ENCODE measurements around the gene SULF2.

SULF2 gene

DNA sequence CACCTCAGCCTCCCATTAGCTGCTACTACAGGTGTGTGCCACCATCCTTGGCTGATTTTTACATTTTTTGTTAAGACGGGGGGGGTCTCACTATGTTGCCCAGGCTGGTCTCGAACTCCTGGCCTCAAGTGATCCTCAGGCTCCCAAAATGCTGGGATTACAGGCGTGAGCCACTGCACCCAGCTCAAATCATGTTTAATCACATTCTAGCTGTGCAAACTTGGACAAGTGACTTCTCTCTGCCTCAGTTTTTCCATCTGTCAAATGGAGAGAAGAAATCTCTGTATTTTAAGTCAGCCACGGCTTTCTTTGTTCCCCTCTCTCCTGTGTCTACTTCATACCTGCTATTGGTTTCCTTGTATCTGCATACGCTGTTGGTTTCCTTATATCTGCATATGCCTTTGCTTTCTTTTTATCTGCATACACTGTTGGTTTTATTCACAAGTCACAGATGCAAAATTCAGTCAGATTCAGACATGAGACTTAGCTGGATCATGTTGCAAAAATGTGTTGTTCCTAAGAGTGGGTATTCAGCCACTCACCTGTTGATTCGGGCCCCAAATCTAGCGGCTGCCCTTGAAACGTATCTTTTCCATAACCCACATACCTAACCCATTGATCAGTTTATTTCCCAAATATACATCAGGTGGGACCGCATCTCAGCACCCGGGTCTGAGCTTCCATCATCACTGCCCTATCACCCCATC, 30.2 kb downstream of the SULF2 start:
- Histone ChIP-seq H3K27me3 (ENCODE audit: low read depth) (no peaks in the 10 kb centered on the region), H3K4me1 (no peaks in the 10 kb centered on the region), H3K9me3 (no peaks in the 10 kb centered on the region), H3K4me3 (no peak overlapping the region), H3K36me3 (replicated peaks) (no peaks in the 10 kb centered on the region)
- no peak for DNase-seq (ENCODE audit: low spot score in 2 of 2)
- in situ Hi-C loops (cut with MboI; ENCODE audit: low sequenced_read_pairs): no loop called here

DNA sequence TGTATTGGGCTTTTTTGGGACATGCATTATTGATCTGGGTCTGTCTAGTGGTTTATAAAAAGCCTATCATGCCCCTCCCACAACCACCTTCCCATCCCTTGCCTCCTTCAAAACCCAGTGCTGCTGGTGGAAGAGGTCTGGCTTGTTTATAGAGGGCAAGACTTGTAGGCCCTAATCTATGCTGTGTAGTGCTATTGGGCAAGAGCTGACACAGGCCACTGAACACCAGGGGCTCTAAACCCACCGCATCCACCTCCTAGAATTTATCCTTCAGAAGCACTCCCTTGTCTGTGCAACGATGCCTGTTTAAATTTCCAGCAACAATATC, 30.9 kb downstream of the SULF2 start:
- Histone ChIP-seq H3K36me3 (replicated peaks) (no peaks in the 10 kb centered on the region), H3K9me3 (no peaks in the 10 kb centered on the region), H3K27me3 (ENCODE audit: low read depth) (no peaks in the 10 kb centered on the region), H3K4me3 (no peak overlapping the region), H3K4me1 (no peaks in the 10 kb centered on the region)
- in situ Hi-C loops (cut with MboI; ENCODE audit: low sequenced_read_pairs): no loop called here
- no peak for DNase-seq (ENCODE audit: low spot score in 2 of 2)

DNA sequence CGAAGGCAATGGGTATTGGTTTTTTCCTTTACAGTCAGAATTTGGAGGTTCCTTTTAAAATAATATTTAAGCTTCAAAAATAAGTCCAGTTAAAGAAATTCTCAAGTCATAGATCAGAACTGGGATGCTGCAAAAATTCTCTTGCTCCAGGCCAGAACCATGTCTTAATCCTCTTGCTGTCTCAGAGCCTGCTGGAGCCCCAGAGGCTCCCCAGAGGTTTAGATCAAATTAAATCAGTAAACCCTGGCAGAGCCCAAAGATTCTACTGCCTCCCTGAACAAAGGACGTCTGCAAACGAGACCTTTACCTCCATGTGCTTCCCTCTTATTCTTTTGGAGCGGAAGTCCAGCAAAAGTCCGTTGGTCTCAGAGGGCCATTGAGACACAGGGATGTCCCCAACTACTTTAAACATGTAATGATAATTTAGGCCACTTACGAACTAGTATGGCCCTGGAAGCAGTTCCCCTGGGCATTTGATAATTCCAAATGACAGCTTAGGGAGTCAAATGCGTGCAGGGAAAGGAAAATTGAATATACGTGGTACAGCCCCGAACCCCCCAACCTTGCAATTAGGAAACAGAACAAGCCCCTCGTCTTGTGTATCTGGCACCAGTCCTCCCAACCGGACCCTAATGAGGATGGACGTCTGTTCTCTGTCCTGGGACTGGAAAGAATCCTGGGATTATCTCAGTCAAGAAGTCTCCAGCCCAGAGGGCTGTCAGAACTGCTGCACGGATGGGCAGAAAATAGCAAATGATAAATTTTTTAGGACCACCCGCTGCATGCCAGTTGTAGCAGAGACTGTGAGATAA, 31.5 kb downstream of the SULF2 start:
- no peaks in the 10 kb centered on the region for H3K4me1 ChIP-seq
- DNase-seq (ENCODE audit: low spot score in 2 of 2): no peak
- H3K9me3 ChIP-seq: no peaks in the 10 kb centered on the region
- no peak overlapping the region for H3K4me3 ChIP-seq
- H3K36me3 ChIP-seq (replicated peaks): no peaks in the 10 kb centered on the region
- no peaks in the 10 kb centered on the region for H3K27me3 ChIP-seq (ENCODE audit: low read depth)
- in situ Hi-C loops (cut with MboI; ENCODE audit: low sequenced_read_pairs): no loop called here

DNA sequence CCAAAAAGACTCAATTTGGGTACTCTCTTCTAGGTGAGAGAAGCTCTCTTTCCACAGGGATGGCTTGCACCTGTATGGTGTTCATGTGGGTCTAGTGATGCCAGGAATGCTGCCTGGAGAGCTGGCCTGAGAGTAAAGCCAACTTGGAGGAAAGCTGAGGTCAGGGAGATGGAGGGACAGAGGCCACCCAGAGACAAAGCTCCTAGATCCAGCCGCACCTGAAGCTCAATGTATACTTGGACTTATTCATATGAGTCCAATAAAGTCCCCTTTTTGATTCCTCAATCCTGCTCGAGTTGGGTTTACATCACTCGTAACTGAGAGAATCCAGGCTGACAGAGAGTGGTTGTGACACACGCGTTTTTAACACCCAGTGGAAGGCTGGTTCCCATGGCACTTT, 33.8 kb downstream of the SULF2 start:
- Histone ChIP-seq H3K27me3 (ENCODE audit: low read depth) (no peaks in the 10 kb centered on the region), H3K4me1 (no peaks in the 10 kb centered on the region), H3K36me3 (replicated peaks) (no peaks in the 10 kb centered on the region), H3K4me3 (no peak overlapping the region), H3K9me3 (no peaks in the 10 kb centered on the region)
- DNase-seq (ENCODE audit: low spot score in 2 of 2): no peak
- in situ Hi-C loops (cut with MboI; ENCODE audit: low sequenced_read_pairs): no loop called here

DNA sequence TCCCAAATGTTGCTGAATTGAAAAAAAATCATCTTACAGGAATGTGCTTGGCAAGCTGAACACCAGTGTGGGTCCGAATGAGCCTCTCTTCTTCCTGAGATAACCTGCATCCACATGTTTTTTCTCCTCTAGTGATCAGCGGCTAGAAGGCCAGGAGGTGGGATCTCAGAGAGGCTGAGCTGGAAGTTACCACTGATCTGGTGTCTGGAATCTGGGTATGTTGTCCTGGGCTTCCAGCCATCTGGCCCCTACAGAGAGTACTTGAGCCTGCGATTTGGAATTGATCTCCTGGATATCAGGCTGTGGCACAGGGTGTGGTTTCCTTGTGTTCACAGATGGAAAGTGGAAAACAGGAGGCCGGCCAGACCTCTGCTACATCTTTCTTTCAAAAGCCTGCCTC, 35.9 kb downstream of the SULF2 start:
- Histone ChIP-seq H3K36me3 (replicated peaks) (no peaks in the 10 kb centered on the region), H3K4me1 (no peaks in the 10 kb centered on the region), H3K27me3 (ENCODE audit: low read depth) (no peaks in the 10 kb centered on the region), H3K4me3 (no peak overlapping the region), H3K9me3 (no peaks in the 10 kb centered on the region)
- in situ Hi-C loops (cut with MboI; ENCODE audit: low sequenced_read_pairs): no loop called here
- no peak for DNase-seq (ENCODE audit: low spot score in 2 of 2)

DNA sequence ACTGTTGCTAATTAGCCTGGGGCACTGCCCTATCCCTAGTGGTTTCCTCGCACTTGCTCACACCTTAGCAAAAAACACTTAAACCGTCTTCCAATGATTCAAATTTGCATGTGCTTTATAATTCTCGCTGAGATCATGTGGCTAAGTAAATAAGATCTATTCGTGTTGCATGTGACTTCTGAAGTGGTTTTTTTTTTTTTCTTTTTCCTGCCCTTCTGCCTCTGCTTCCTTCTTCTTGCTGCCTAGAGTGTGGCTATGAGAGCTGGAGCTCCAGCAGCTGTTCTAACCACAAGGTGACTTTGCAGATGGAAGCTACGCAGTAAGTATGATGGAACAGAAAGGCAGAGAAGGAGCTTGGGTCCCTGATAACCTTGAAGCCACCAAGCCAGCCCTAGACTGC, 36.5 kb downstream of the SULF2 start:
- in situ Hi-C loops (cut with MboI; ENCODE audit: low sequenced_read_pairs): no loop called here
- Histone ChIP-seq H3K4me3 (no peak overlapping the region), H3K36me3 (replicated peaks) (no peaks in the 10 kb centered on the region), H3K4me1 (no peaks in the 10 kb centered on the region), H3K9me3 (no peaks in the 10 kb centered on the region), H3K27me3 (ENCODE audit: low read depth) (no peaks in the 10 kb centered on the region)
- no peak for DNase-seq (ENCODE audit: low spot score in 2 of 2)

DNA sequence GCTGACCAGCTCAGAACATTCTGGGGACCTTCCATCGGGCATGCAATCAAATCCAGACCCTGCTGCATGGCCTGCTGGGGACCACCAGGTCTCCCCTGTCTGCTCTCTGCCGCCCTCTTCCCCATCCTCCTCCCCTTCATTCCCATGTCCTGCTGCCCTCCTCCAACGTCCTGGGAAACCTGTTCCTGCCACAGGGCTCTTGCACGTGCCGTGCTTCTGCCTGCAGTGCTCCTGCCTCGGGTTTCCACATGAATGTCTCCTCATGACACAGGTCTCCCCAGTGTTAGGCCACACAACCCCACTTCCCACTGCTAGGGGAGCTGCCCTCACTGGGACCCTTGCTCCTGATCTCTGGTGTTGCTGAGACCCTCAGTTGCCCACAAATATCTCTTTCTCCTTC, 37.2 kb downstream of the SULF2 start:
- no peaks in the 10 kb centered on the region for H3K36me3 ChIP-seq (replicated peaks)
- H3K4me1 ChIP-seq: no peaks in the 10 kb centered on the region
- in situ Hi-C loops (cut with MboI; ENCODE audit: low sequenced_read_pairs): no loop called here
- H3K4me3 ChIP-seq: no peak overlapping the region
- H3K27me3 ChIP-seq (ENCODE audit: low read depth): no peaks in the 10 kb centered on the region
- H3K9me3 ChIP-seq: no peaks in the 10 kb centered on the region
- DNase-seq (ENCODE audit: low spot score in 2 of 2): no peak

DNA sequence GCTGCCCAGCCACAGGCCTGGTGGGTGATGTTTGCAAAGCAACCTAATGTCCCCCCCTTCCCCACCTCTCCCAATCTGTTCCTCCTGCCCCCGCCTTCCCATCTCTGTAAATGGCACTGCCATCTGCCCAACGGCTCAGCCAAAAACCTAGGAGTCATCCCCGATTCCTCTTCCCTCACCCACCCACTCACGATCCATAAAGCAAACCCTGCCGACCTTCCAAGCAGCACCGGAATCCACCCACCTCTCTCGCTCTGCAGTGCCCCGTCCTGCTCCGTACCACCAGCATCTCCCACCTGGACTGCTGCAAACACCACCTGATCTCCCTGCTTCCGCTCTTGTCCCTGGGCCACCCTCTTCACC, 37.6 kb downstream of the SULF2 start:
- no peaks in the 10 kb centered on the region for H3K36me3 ChIP-seq (replicated peaks)
- in situ Hi-C loops (cut with MboI; ENCODE audit: low sequenced_read_pairs): no loop called here
- no peak overlapping the region for H3K4me3 ChIP-seq
- no peaks in the 10 kb centered on the region for H3K27me3 ChIP-seq (ENCODE audit: low read depth)
- no peaks in the 10 kb centered on the region for H3K9me3 ChIP-seq
- no peak for DNase-seq (ENCODE audit: low spot score in 2 of 2)
- no peaks in the 10 kb centered on the region for H3K4me1 ChIP-seq

DNA sequence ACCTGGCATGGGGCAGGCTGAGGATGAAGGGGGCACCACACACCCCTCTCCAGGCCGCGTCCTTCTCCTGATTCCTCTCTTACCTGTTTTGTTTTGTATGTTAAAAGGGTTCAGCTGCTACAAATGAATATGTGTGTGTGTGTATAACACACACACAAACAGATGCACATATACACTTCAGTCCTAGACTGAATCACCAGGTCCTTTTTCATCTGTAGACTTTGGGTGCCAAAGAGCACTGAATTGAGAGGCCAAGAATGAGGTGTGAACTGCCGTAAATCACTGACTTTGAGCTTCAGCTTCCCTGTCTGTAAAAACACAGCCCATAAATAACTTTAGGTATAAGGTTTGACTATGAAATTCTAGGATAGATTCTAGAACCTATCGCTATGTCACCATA, 40.5 kb downstream of the SULF2 start:
- no peaks in the 10 kb centered on the region for H3K9me3 ChIP-seq
- no peak overlapping the region for H3K4me3 ChIP-seq
- in situ Hi-C loops (cut with MboI; ENCODE audit: low sequenced_read_pairs): no loop called here
- no peaks in the 10 kb centered on the region for H3K4me1 ChIP-seq
- H3K27me3 ChIP-seq (ENCODE audit: low read depth): no peaks in the 10 kb centered on the region
- DNase-seq (ENCODE audit: low spot score in 2 of 2): no peak
- no peaks in the 10 kb centered on the region for H3K36me3 ChIP-seq (replicated peaks)

DNA sequence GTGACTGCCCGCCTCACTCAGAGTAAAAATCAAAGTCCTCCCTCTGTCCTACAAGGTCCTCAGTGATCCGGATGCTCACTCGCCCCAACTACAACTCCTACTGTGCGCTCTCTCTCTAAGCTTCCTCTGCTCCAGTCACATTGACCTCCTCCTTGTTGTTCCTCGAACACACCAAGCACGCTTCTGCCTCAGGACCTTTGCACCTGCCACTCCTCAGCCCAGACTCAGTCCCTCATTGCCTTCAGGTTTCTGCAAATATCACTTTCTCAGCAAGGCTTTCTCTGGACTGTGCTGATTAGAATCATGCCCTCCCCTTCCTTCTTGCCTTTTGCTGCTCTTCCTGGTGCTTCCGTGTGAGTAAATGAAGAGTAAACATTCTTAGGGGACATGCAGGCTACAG, 41.6 kb downstream of the SULF2 start:
- in situ Hi-C loops (cut with MboI; ENCODE audit: low sequenced_read_pairs): no loop called here
- no peak for DNase-seq (ENCODE audit: low spot score in 2 of 2)
- no peaks in the 10 kb centered on the region for H3K9me3 ChIP-seq
- H3K4me1 ChIP-seq: no peaks in the 10 kb centered on the region
- H3K27me3 ChIP-seq (ENCODE audit: low read depth): no peaks in the 10 kb centered on the region
- no peaks in the 10 kb centered on the region for H3K36me3 ChIP-seq (replicated peaks)
- no peak overlapping the region for H3K4me3 ChIP-seq

DNA sequence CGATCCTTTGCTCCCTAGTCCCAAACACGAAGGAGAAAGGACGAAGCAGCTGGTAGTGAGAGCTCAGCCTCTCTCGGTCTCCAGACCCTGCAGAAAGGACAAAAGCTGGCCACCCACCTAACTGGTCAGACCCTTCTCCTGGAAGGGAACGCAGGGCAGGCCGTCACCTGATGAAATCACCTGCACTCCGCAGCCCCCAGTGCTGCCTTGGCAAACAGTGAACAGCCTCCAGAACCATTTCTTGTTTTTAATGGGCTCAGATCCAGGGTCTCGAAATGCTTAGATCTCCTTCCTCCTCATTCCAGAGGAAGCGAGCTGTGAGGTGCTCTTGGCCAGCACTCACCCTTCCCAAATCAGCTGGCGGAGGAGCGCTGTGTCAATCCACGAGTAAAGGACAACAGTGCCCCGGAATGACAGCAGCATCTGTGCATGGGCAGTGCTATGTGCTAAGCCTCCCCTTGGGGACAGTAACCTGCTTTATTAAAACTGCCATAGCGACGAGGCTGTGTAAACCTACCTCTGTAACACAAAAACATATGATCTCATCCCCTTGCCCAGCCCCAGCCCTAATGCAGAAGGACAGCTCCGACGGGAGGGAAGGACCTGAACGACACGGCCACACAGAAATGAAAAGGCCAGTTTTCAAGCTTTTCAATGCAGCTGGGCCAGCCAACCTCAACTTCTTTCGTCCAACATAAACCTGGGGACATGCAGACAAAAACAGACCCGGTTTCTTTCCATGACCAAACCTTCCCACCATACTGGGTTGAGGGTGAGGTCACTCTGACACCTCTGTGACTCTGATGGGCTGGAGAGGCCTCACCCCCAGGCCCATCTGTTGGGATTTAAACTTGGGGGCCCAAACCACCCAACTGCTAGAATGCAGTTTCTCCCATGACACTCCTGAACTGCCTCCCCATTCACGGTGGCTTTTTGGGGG, 43.3 kb downstream of the SULF2 start:
- in situ Hi-C loops (cut with MboI; ENCODE audit: low sequenced_read_pairs): no loop called here
- Histone ChIP-seq H3K4me3 (no peak overlapping the region), H3K27me3 (ENCODE audit: low read depth) (no peaks in the 10 kb centered on the region), H3K9me3 (no peaks in the 10 kb centered on the region), H3K36me3 (replicated peaks) (no peaks in the 10 kb centered on the region), H3K4me1 (no peaks in the 10 kb centered on the region)
- DNase-seq (ENCODE audit: low spot score in 2 of 2): no peak

DNA sequence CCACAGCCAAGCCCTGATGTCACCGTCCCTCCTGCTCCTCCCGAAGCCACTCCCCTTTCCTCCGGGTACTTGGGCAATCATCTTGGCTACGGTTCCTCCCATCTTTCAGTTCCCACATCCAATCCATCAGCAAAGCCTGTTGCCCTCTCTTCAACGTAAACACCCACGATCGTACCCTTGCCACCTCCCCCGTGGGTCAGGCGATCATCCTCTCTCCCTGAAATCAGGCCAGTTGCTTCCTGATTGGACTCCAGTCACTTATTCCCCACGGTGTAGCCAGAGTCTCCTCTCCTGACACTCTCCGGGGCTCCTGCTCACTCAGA, 44.5 kb downstream of the SULF2 start:
- no peaks in the 10 kb centered on the region for H3K9me3 ChIP-seq
- no peaks in the 10 kb centered on the region for H3K27me3 ChIP-seq (ENCODE audit: low read depth)
- peak in 1 of 2 experiments; percentile 42 for DNase-seq (ENCODE audit: low spot score in 2 of 2)
- in situ Hi-C loops (cut with MboI; ENCODE audit: low sequenced_read_pairs): no loop called here
- H3K36me3 ChIP-seq (replicated peaks): no peaks in the 10 kb centered on the region
- H3K4me1 ChIP-seq: no peaks in the 10 kb centered on the region
- no peak overlapping the region for H3K4me3 ChIP-seq

DNA sequence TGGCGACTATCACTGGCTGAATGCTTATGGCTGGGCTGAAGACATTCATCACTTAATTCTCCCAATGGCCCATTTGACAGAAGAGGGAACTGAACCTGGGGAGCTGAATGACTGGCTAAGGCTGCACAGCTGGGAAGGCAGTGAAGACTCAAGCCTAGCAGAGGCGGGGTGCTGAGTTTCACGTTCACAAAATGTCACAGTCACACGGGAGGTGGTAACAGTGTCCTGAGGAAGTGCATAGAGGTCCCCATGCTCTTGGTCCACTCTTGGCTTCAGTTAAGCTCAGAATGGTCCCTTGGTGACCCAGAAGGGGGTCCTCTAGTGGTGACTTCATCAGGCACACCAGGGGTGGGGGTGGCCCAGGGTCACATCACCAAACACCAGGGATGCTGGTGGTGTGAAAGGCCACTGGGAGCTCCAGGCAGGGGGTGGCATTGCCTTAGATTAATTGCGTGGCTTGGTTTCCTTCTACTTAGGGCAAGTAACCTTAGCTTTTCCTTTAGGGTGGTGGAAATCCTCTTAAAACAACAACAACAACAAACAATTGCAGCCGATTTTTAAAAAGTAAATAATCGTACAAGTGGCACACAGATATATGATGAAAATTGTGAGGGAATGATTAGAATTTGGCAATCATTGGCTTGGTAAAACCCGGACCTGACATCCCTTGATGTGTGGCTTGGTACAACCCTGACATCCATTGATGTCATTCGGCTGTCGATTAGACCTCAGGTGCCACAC, 45.0 kb downstream of the SULF2 start:
- no peaks in the 10 kb centered on the region for H3K36me3 ChIP-seq (replicated peaks)
- DNase-seq (ENCODE audit: low spot score in 2 of 2): no peak
- no peaks in the 10 kb centered on the region for H3K4me1 ChIP-seq
- H3K9me3 ChIP-seq: no peaks in the 10 kb centered on the region
- no peaks in the 10 kb centered on the region for H3K27me3 ChIP-seq (ENCODE audit: low read depth)
- in situ Hi-C loops (cut with MboI; ENCODE audit: low sequenced_read_pairs): no loop called here
- no peak overlapping the region for H3K4me3 ChIP-seq

All from HAP-1 (cell line).